ENCODE data around the gene ADGRV1. TPM values are rescaled to one million over a fixed set of nuclear protein-coding genes. Genes with fewer than 3 reads are reported as not detected.
"Not testable (repeated sequence)": the region's sequence is repeated elsewhere in the genome, so short reads cannot be mapped to it uniquely, and the experiment has no call there.

ADGRV1 gene
- total and polyA plus RNA-seq, 2 donors = 2.2 to 5.1 TPM

GRCh38 chr5:90810211-90810610 is 251.6 kb downstream of the ADGRV1 start:
- Histone ChIP-seq H3K27me3 (ENCODE audit: control insufficient read depth in 2 of 2, insufficient read depth in 1 of 2, low read length in 1 of 2) (no peaks in the 10 kb centered on the region), H3K9me3 (ENCODE audit: control insufficient read depth in 2 of 2, insufficient read depth in 1 of 2, low read length in 1 of 2) (no peaks in the 10 kb centered on the region), H3K4me3 (ENCODE audit: low read length in 2 of 2) (no peak overlapping the region), H3K27ac (ENCODE audit: low read depth in 1 of 2, low read length in 1 of 2) (no peak overlapping the region), H3K36me3 (ENCODE audit: control insufficient read depth in 2 of 2, insufficient read depth in 2 of 2, low read length in 1 of 2) (no peaks in the 10 kb centered on the region), H3K4me1 (ENCODE audit: control insufficient read depth in 2 of 2, insufficient read depth in 2 of 2, low read length in 2 of 2) (no peaks in the 10 kb centered on the region)
- 57% methylated on average over 4 of the region's 4 CpGs for WGBS
- no peak for DNase-seq (ENCODE audit: low read depth in 6 of 9, low spot score in 9 of 9)

GRCh38 chr5:90813392-90813791 is 254.8 kb downstream of the ADGRV1 start:
- no peaks in the 10 kb centered on the region for H3K9me3 ChIP-seq (ENCODE audit: control insufficient read depth in 2 of 2, insufficient read depth in 1 of 2, low read length in 1 of 2)
- H3K36me3 ChIP-seq (ENCODE audit: control insufficient read depth in 2 of 2, insufficient read depth in 2 of 2, low read length in 1 of 2) = no peaks in the 10 kb centered on the region
- H3K4me1 ChIP-seq (ENCODE audit: control insufficient read depth in 2 of 2, insufficient read depth in 2 of 2, low read length in 2 of 2) = no peaks in the 10 kb centered on the region
- no peaks in the 10 kb centered on the region for H3K27me3 ChIP-seq (ENCODE audit: control insufficient read depth in 2 of 2, insufficient read depth in 1 of 2, low read length in 1 of 2)
- no peak overlapping the region for H3K4me3 ChIP-seq (ENCODE audit: low read length in 2 of 2)
- no peak for DNase-seq (ENCODE audit: low read depth in 6 of 9, low spot score in 9 of 9)
- H3K27ac ChIP-seq (ENCODE audit: low read depth in 1 of 2, low read length in 1 of 2) = no peak overlapping the region
- 95% methylated on average over 4 of the region's 4 CpGs for WGBS

- not testable (repeated sequence) for H3K27ac ChIP-seq (ENCODE audit: low read depth in 1 of 2, low read length in 1 of 2); H3K36me3 ChIP-seq (ENCODE audit: control insufficient read depth in 2 of 2, insufficient read depth in 2 of 2, low read length in 1 of 2); H3K27me3 ChIP-seq (ENCODE audit: control insufficient read depth in 2 of 2, insufficient read depth in 1 of 2, low read length in 1 of 2); DNase-seq (ENCODE audit: low read depth in 6 of 9, low spot score in 9 of 9); H3K4me1 ChIP-seq (ENCODE audit: control insufficient read depth in 2 of 2, insufficient read depth in 2 of 2, low read length in 2 of 2); H3K9me3 ChIP-seq (ENCODE audit: control insufficient read depth in 2 of 2, insufficient read depth in 1 of 2, low read length in 1 of 2); H3K4me3 ChIP-seq (ENCODE audit: low read length in 2 of 2)
- 91% methylated on average over 25 of the region's 26 CpGs for WGBS
These were observed 263.5 kb downstream of the ADGRV1 start for GRCh38 chr5:90822062-90822461.

DNA sequence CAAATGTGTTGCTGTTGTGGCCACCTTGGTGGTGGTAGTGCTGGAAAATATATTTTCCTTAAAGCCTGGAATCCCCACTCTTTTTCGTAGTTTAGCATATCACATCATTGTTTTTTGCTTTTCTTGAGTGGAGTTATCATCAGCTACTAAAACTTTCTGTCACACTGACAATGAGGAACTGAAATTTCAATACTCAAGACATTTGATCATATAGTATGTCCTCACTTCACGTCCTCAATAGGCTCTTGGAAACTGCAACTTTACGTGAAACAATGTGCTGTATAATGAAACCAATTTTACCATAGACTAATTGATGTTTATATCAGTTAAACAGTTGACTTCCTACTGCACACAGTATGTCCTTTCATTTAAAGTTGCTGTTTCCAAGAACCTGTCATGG is 265.8 kb downstream of the ADGRV1 start:
- Histone ChIP-seq H3K4me1 (ENCODE audit: control insufficient read depth in 2 of 2, insufficient read depth in 2 of 2, low read length in 2 of 2) (no peaks in the 10 kb centered on the region), H3K9me3 (ENCODE audit: control insufficient read depth in 2 of 2, insufficient read depth in 1 of 2, low read length in 1 of 2) (no peaks in the 10 kb centered on the region), H3K27ac (ENCODE audit: low read depth in 1 of 2, low read length in 1 of 2) (no peak overlapping the region), H3K4me3 (ENCODE audit: low read length in 2 of 2) (no peak overlapping the region), H3K36me3 (ENCODE audit: control insufficient read depth in 2 of 2, insufficient read depth in 2 of 2, low read length in 1 of 2) (no peaks in the 10 kb centered on the region), H3K27me3 (ENCODE audit: control insufficient read depth in 2 of 2, insufficient read depth in 1 of 2, low read length in 1 of 2) (no peaks in the 10 kb centered on the region)
- DNase-seq (ENCODE audit: low read depth in 6 of 9, low spot score in 9 of 9) = no peak
- 94% methylated on average over 3 of the region's 3 CpGs for WGBS

GRCh38 chr5:90830058-90830457 is 271.5 kb downstream of the ADGRV1 start:
- H3K4me3 ChIP-seq (ENCODE audit: low read length in 2 of 2) = no peak overlapping the region
- no peaks in the 10 kb centered on the region for H3K36me3 ChIP-seq (ENCODE audit: control insufficient read depth in 2 of 2, insufficient read depth in 2 of 2, low read length in 1 of 2)
- H3K27ac ChIP-seq (ENCODE audit: low read depth in 1 of 2, low read length in 1 of 2) = no peak overlapping the region
- DNase-seq (ENCODE audit: low read depth in 6 of 9, low spot score in 9 of 9) = no peak
- no peaks in the 10 kb centered on the region for H3K27me3 ChIP-seq (ENCODE audit: control insufficient read depth in 2 of 2, insufficient read depth in 1 of 2, low read length in 1 of 2)
- WGBS = 95% methylated on average over 3 of the region's 3 CpGs
- H3K4me1 ChIP-seq (ENCODE audit: control insufficient read depth in 2 of 2, insufficient read depth in 2 of 2, low read length in 2 of 2) = no peaks in the 10 kb centered on the region
- no peaks in the 10 kb centered on the region for H3K9me3 ChIP-seq (ENCODE audit: control insufficient read depth in 2 of 2, insufficient read depth in 1 of 2, low read length in 1 of 2)

DNA sequence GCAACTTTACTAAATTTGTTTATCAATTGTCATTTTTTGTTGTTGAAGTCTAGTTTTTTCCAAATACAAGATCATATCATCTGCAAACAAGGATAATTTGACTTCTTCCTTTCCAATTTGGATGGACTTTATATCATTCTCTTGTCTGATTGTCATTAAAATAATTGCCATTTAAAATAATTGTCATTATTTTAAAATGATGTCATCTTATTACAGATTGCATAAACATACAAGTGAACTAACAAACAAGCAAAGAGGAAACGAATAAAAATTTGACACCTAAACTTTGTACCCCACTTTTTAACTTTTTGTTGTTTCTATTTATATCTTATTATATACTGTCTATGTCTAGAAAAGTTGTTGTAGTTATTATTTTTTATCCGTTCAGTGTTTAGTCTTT is 275.2 kb downstream of the ADGRV1 start:
- Histone ChIP-seq H3K4me3 (ENCODE audit: low read length in 2 of 2) (no peak overlapping the region), H3K4me1 (ENCODE audit: control insufficient read depth in 2 of 2, insufficient read depth in 2 of 2, low read length in 2 of 2) (no peaks in the 10 kb centered on the region), H3K9me3 (ENCODE audit: control insufficient read depth in 2 of 2, insufficient read depth in 1 of 2, low read length in 1 of 2) (no peaks in the 10 kb centered on the region), H3K27me3 (ENCODE audit: control insufficient read depth in 2 of 2, insufficient read depth in 1 of 2, low read length in 1 of 2) (no peaks in the 10 kb centered on the region), H3K27ac (ENCODE audit: low read depth in 1 of 2, low read length in 1 of 2) (no peak overlapping the region), H3K36me3 (ENCODE audit: control insufficient read depth in 2 of 2, insufficient read depth in 2 of 2, low read length in 1 of 2) (no peaks in the 10 kb centered on the region)
- WGBS = 96% methylated on average over 2 of the region's 2 CpGs
- no peak for DNase-seq (ENCODE audit: low read depth in 6 of 9, low spot score in 9 of 9)

DNA sequence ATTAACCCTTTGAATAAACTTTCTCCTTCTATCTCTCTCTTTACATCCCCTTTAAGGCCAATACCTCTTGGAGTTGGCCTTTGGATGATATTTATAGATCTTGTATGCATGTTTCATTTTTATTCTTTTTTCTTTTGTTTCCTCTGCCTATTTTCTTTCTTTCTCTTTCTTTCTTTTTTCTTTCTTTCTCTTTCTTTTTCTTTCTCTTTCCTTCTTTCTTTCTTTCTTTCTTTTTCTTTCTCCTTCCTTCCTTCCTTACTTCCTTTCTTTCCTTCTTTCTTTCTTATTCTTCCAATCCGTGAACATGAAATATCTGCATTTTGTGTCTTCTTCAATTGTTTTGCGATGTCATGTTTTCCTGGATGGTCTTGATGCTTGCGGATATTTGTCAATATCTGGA is 276.1 kb downstream of the ADGRV1 start:
- no peak for DNase-seq (ENCODE audit: low read depth in 6 of 9, low spot score in 9 of 9)
- 80% methylated on average over 3 of the region's 3 CpGs for WGBS
- Histone ChIP-seq H3K27me3 (ENCODE audit: control insufficient read depth in 2 of 2, insufficient read depth in 1 of 2, low read length in 1 of 2) (no peaks in the 10 kb centered on the region), H3K27ac (ENCODE audit: low read depth in 1 of 2, low read length in 1 of 2) (no peak overlapping the region), H3K4me3 (ENCODE audit: low read length in 2 of 2) (no peak overlapping the region), H3K4me1 (ENCODE audit: control insufficient read depth in 2 of 2, insufficient read depth in 2 of 2, low read length in 2 of 2) (no peaks in the 10 kb centered on the region), H3K36me3 (ENCODE audit: control insufficient read depth in 2 of 2, insufficient read depth in 2 of 2, low read length in 1 of 2) (no peaks in the 10 kb centered on the region), H3K9me3 (ENCODE audit: control insufficient read depth in 2 of 2, insufficient read depth in 1 of 2, low read length in 1 of 2) (no peaks in the 10 kb centered on the region)

DNA sequence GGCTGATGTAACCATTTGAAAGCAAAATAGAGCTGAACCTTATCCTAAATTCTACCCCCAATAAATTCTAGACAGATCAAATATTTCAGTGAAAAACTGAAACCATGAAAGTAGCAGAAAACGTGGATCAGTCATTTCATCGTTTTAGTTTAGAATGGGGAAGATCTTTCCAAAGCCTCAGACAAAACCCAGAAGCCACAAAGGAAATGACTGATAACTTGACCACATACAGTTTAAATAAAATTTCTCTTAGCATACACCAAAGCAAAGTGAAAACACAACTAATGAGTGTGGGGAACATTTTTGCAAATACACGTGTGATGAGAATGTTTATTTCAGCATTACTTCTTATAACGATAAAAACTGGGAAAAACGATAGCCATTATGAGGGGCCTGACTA is 284.8 kb downstream of the ADGRV1 start:
- Histone ChIP-seq H3K36me3 (ENCODE audit: control insufficient read depth in 2 of 2, insufficient read depth in 2 of 2, low read length in 1 of 2) (no peaks in the 10 kb centered on the region), H3K27me3 (ENCODE audit: control insufficient read depth in 2 of 2, insufficient read depth in 1 of 2, low read length in 1 of 2) (no peaks in the 10 kb centered on the region), H3K27ac (ENCODE audit: low read depth in 1 of 2, low read length in 1 of 2) (no peak overlapping the region), H3K4me1 (ENCODE audit: control insufficient read depth in 2 of 2, insufficient read depth in 2 of 2, low read length in 2 of 2) (no peaks in the 10 kb centered on the region), H3K4me3 (ENCODE audit: low read length in 2 of 2) (no peak overlapping the region), H3K9me3 (ENCODE audit: control insufficient read depth in 2 of 2, insufficient read depth in 1 of 2, low read length in 1 of 2) (peaks cover 0 to 3% of the 10 kb centered on the region in 2 donors)
- WGBS = 13% methylated on average over 5 of the region's 5 CpGs
- DNase-seq (ENCODE audit: low read depth in 6 of 9, low spot score in 9 of 9) = peak in 1 of 9 donors; percentile 8

DNA sequence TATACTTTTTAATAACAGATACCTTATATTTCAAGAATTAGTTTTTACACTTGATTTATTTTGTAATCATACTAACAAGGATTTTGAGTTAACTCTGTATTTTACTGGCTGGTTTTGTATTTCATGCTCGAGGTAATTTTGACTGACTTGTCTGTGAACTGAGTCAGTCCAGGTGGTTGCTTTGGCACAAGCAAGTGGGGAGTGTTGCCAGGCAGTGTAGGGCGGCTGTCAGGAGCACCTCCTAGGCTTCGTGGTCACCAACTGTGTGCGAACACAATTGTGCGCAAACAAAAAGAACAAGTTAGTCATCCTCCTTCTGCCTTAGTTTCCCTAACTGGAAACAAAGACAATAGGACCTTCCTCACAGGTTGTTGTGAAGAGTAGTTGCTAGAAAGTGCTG is 286.3 kb downstream of the ADGRV1 start:
- H3K4me3 ChIP-seq (ENCODE audit: low read length in 2 of 2) = no peak overlapping the region
- H3K27ac ChIP-seq (ENCODE audit: low read depth in 1 of 2, low read length in 1 of 2) = no peak overlapping the region
- H3K4me1 ChIP-seq (ENCODE audit: control insufficient read depth in 2 of 2, insufficient read depth in 2 of 2, low read length in 2 of 2) = no peaks in the 10 kb centered on the region
- 53% methylated on average over 5 of the region's 5 CpGs for WGBS
- peaks cover 0 to 3% of the 10 kb centered on the region in 2 donors for H3K9me3 ChIP-seq (ENCODE audit: control insufficient read depth in 2 of 2, insufficient read depth in 1 of 2, low read length in 1 of 2)
- no peaks in the 10 kb centered on the region for H3K27me3 ChIP-seq (ENCODE audit: control insufficient read depth in 2 of 2, insufficient read depth in 1 of 2, low read length in 1 of 2)
- no peaks in the 10 kb centered on the region for H3K36me3 ChIP-seq (ENCODE audit: control insufficient read depth in 2 of 2, insufficient read depth in 2 of 2, low read length in 1 of 2)
- DNase-seq (ENCODE audit: low read depth in 6 of 9, low spot score in 9 of 9) = no peak
